HG03442 (cell line): ENCODE measurements around the gene BCR.

Experiments used
- ATAC-seq: cut with Tn5 transposase; IDR thresholded peaks from one replicate; pipeline ENCODE4 v1.9.1; 2021; ENCODE audit warnings: mild to moderate bottlenecking, moderate library complexity; ENCODE audit not compliant: unreplicated experiment

BCR gene

DNA sequence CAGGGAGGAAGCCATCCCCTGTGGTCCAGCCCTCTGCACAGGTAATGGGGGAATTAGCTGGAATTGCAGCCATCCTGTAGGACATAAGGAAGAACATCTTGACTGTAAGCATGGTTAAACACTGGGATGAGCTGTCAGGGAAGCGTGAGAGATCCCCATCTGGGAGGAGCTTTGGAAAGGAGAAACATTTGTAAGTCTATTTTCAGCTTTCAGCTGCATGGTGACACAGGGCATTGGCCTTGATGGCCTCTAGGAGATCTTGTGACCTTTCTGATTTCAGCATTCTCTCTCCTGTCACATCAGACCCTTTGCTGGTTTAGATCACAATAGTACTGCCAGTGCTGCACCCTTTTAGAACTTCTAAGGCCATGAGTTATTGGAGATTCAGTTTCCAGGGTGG lies 47.1 kb downstream of the BCR start:
- no peak for ATAC-seq

DNA sequence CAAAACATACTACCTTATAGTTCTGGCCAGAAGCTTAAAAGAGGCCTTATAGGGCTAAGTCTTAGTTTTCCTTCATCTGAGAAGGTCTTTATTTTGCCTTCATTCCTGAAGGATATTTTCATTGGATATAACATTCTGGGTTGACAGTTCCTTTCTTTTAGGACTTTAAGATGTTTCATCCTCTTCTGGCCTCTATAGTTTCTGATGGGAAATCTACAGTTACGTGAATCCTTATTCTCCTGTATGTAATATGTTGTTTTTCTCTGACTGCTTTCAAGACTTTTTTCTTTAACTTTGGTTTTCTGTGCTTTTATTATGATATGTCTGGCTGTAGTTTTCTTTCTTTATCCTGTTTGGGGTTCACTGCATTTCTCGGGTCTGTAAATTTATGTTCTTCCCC lies 48.2 kb downstream of the BCR start:
- ATAC-seq, result no peak

DNA sequence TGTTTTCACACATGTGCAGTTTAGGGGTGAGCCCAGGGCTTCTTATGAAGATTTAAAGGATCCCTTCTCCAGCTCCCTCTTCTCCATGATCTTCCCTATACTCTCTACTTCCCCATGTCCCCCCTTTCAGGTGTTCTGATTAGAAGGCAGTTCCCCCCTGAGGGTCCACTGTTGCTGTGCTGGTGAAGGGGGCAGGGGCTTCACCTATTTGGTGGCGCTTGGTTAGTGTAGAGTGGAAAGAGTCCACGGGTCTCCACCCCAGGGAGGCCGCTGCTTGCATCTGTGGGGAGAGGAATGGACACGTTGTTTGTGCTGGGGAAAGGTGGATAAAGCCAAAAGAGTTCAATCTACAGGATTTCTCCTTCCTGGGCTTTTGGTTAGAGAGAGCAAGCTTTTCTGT lies 49.3 kb downstream of the BCR start:
- no peak for ATAC-seq

DNA sequence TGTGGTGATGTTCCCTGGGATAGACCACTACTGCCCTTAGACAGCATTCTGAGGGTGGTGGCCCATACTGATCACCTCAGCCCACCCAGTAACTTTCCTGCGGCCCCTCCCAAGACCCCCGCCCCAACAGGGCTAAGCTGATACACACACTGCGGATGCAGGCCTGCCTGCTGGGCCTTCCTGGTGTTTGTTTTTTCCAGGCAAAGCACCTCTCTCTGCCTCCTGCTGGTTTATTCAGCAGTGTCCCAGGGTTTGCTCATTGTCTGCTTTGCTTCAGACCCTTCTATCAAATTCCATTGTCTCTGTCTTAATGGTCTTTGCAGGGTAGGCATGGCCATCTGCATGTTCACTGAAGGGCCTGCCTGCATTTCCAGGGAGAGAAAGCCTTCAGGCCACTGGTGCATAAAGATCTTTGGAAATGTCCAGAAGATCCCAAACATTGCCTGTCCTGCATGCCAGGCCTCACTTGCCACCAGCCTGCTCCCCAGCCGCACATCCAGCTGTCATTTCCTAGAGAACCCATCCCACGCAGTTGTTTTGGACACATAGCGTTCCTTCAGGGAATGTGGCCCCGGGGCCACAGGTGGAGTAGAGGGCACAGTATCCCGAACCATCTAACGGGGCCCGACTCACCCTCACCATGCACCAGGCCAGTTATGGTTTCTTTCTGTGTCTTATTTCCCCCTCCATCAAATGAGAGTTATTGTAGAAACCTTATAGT lies 50.2 kb downstream of the BCR start:
- ATAC-seq, result no peak

DNA sequence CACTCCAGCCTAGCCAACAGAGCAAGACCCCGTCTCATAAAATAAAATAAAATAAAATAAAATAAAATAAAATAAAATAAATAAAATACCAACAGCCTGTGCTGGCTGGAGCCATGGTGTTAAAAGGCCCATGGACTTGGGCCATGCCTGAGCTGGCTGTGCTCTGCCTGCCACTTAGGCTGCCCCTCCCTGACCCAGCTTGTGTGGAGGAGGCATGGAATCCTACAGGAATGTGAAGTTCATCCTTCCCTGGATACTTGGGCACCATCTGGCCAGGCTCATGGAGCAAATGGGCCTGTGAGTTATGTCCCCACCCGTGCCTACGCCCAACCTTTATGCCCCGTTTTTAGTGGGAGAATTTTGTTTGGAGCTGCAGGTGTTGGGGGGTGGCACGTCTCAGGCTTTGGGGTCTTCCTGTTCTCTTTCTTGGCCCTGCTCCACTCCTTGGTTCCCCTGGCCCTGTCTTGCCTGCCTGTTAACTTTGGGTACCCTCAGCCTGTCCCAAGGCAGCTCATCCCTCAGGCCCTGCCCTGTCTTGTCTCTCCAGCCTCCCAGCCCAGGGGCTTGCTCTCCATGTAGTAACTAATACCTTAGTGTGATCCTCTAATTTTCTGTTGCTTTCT lies 51.3 kb downstream of the BCR start:
- no peak for ATAC-seq

DNA sequence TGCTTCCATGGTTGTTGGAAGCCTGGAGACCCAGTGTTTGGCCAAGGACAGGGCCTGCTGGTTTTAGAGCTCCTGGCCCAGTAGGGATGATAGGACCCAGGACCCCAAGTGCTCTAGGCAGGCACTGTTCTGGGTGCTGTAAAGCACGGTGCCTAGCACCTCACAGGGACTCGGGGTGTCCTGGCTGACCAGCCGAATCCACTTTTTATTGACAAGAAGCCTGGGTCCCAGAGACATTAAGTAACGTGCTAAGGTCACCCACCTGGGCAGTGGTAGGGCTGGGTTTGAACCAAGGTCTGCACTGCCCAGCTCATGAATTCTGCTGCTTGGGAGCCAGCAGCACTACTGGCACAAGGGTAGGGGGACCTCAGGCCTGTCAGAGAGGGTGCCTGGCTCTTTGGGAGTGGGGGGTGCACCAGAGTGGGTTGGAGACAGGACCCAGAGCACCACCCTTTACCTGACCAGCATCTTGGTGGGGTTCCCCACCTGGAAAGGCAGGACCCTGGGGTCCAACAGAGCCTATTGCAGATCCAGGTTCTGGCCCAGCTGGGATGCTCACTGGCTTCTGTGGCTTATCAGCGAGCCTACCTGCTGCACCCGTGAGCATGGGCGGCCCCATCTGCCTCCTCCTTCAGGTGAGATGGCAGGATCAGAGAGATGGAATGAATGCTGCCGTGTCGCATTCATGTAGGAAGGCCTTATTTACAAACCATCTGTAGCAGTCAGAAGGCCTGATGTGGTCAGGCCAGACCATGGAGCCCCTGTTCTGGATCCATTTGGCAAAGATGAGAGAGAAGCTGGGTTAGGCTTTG lies 52.0 kb downstream of the BCR start:
- ATAC-seq, result no peak

DNA sequence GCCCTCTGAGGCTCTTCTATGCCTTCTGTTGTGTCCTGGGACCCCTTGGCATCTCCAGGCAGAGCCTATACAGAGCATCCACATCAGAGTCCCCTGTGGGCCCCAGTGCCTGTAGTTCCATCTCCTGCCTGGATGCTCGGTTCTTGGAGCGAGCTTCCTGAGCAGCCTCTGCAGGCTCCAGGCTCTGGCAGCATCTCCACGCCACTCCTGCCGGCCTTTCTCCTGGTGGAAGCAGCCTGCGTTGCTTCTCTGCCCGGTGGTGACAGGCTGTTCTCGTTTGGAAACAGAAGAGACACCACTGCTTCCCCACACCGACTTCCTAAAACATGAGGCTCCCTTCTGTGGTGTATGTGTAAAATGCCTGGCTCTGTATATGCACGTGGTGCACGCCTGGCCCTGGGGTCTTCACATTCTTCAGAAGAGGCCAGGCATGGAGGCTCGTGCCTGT lies 52.8 kb downstream of the BCR start:
- ATAC-seq, result no peak

GRCh38 chr22:23233752-23234408 lies 53.6 kb downstream of the BCR start:
- no peak for ATAC-seq

GRCh38 chr22:23234409-23235161 lies 54.3 kb downstream of the BCR start:
- no peak for ATAC-seq

GRCh38 chr22:23235425-23235824 lies 55.1 kb downstream of the BCR start:
- ATAC-seq, result no peak

GRCh38 chr22:23236026-23236425 lies 55.7 kb downstream of the BCR start:
- ATAC-seq, result no peak

GRCh38 chr22:23236440-23237184 lies 56.3 kb downstream of the BCR start:
- ATAC-seq, result no peak

GRCh38 chr22:23237201-23237798 lies 57.0 kb downstream of the BCR start:
- ATAC-seq, result no peak

- no peak for ATAC-seq
These were observed 57.5 kb downstream of the BCR start for GRCh38 chr22:23237841-23238240.

- ATAC-seq, result no peak
These were observed 58.4 kb downstream of the BCR start for GRCh38 chr22:23238707-23239106.

GRCh38 chr22:23239429-23239828 lies 59.1 kb downstream of the BCR start:
- no peak for ATAC-seq

- no peak for ATAC-seq
These were observed 60.5 kb downstream of the BCR start for GRCh38 chr22:23240639-23241389.

- ATAC-seq, result no peak
These were observed 61.5 kb downstream of the BCR start for GRCh38 chr22:23241562-23242472.
